ENCODE results near the gene ARRDC3. TPM values are rescaled to one million over a fixed set of nuclear protein-coding genes. Genes with fewer than 3 reads are reported as not detected.
A peak's percentile ranks its signal among the peaks of the same experiment; 100 is the strongest.

ARRDC3 gene
- total RNA-seq, 1 donor from 2014 or later = 90.5 TPM

DNA sequence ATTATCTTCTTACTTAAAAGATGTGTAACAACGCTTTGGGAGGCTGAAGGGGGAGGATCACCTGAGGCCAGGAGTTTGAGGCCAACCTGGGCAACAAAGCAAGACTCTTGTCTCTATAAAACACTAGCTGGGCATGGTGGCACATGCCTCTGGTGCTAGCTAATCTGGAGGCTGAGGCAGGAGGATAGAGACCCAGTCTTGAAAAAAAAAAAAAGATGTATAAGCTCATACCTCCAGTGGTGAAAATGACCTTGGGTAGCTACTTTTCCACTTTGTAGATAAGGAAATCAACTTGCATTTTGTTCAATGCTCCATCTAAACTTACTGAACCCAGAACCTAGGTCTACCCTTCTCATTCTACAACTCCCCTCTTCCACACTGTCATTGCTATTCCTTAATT lies 16.6 kb downstream of the ARRDC3 start:
- H3K4me1 ChIP-seq = peaks cover 25% of the 10 kb centered on the region
- peaks cover 51% of the 10 kb centered on the region for H3K36me3 ChIP-seq
- ATAC-seq (peak in 1 of 2 donors; percentile 17), DNase-seq (no peak)
- TF ChIP-seq, protein P1, sequence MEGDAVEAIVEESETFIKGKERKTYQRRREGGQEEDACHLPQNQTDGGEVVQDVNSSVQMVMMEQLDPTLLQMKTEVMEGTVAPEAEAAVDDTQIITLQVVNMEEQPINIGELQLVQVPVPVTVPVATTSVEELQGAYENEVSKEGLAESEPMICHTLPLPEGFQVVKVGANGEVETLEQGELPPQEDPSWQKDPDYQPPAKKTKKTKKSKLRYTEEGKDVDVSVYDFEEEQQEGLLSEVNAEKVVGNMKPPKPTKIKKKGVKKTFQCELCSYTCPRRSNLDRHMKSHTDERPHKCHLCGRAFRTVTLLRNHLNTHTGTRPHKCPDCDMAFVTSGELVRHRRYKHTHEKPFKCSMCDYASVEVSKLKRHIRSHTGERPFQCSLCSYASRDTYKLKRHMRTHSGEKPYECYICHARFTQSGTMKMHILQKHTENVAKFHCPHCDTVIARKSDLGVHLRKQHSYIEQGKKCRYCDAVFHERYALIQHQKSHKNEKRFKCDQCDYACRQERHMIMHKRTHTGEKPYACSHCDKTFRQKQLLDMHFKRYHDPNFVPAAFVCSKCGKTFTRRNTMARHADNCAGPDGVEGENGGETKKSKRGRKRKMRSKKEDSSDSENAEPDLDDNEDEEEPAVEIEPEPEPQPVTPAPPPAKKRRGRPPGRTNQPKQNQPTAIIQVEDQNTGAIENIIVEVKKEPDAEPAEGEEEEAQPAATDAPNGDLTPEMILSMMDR (IDR thresholded peaks at IDR 0.05) = no peak
- H3K27ac ChIP-seq = no peak overlapping the region
- H3K4me3 ChIP-seq = no peak overlapping the region
- H3K9me3 ChIP-seq = no peaks in the 10 kb centered on the region
- intact Hi-C loops (cut with DNase I) = no loop called here
- no peaks in the 10 kb centered on the region for H3K27me3 ChIP-seq (ENCODE audit: low read depth)

DNA sequence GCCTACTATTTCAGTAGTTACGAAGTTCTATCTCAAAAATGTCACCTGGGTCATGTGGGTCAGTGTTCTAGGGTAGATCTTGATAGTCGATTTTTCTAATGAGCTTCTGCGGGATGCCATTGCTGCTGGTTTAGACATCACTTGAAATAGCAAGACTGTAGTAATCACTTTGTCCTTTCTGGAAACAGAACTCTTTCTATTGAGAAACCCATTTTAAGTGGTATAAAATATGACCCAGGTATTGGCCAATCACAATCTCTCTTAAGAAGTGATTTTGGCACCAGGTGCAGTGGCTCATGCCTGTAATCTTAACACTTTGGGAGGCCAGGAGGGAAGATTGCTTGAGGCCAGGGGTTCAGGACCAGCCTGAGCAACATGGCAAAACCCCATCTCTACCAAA lies 17.6 kb downstream of the ARRDC3 start:
- ATAC-seq (peak; percentile 63 to 70), DNase-seq (no peak)
- TF ChIP-seq, protein P1 (IDR thresholded peaks at IDR 0.05) = no peak
- no peak overlapping the region for H3K4me3 ChIP-seq
- H3K27me3 ChIP-seq (ENCODE audit: low read depth) = no peaks in the 10 kb centered on the region
- peaks cover 41% of the 10 kb centered on the region for H3K36me3 ChIP-seq
- intact Hi-C loops (cut with DNase I) = no loop called here
- H3K4me1 ChIP-seq = peaks cover 16% of the 10 kb centered on the region
- H3K9me3 ChIP-seq = no peaks in the 10 kb centered on the region
- no peak overlapping the region for H3K27ac ChIP-seq

DNA sequence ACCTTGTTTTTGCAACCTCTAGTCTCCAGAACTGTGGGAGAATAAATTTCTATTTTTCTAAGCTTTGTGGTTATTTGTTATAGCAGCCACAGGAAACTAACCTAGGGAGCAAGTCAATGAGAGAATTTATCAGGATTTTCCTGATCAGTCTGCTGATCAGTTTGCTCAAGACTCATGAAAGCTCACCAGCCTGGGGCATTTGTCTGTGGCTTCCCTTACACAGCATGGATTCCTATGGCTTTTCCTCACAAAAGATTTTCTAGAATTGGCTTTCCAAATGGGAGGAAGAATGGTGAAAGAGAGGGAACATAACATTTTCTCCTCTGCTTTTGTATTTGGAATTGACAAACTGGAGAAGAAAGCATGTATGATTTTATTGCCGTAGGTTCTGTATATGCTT lies 20.2 kb downstream of the ARRDC3 start:
- H3K27me3 ChIP-seq (ENCODE audit: low read depth) = no peaks in the 10 kb centered on the region
- H3K4me1 ChIP-seq = peaks cover 5% of the 10 kb centered on the region
- H3K36me3 ChIP-seq = peaks cover 15% of the 10 kb centered on the region
- H3K27ac ChIP-seq = no peak overlapping the region
- TF ChIP-seq, protein P1 (IDR thresholded peaks at IDR 0.05) = no peak
- ATAC-seq = no peak
- no peak for DNase-seq
- no peak overlapping the region for H3K4me3 ChIP-seq
- no peaks in the 10 kb centered on the region for H3K9me3 ChIP-seq
- intact Hi-C loops (cut with DNase I) = no loop called here

DNA sequence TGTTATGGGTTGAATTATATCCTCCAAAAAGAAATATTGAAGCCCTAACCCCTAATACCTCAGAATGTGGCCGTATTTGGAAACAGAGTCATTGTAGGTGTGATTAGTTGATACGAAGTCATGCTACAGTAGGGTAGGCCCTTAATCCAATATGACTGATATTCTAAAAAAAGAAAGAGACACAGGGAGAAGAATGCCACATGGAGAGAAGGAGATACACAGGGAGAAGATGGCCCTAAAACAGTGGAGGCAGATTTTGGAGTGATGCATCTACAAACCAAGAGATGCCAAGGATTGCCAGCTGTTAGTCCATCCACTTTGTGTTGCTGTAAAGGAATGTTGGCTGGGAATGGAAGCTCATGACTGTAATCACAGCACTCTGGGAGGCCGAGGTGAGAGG lies 21.3 kb downstream of the ARRDC3 start:
- peaks cover 12% of the 10 kb centered on the region for H3K4me1 ChIP-seq
- ATAC-seq = no peak
- intact Hi-C loops (cut with DNase I) = no loop called here
- H3K27ac ChIP-seq = no peak overlapping the region
- H3K4me3 ChIP-seq = no peak overlapping the region
- TF ChIP-seq, protein P1 (IDR thresholded peaks at IDR 0.05) = no peak
- H3K9me3 ChIP-seq = no peaks in the 10 kb centered on the region
- H3K27me3 ChIP-seq (ENCODE audit: low read depth) = no peaks in the 10 kb centered on the region
- DNase-seq = no peak
- peaks cover 4% of the 10 kb centered on the region for H3K36me3 ChIP-seq

DNA sequence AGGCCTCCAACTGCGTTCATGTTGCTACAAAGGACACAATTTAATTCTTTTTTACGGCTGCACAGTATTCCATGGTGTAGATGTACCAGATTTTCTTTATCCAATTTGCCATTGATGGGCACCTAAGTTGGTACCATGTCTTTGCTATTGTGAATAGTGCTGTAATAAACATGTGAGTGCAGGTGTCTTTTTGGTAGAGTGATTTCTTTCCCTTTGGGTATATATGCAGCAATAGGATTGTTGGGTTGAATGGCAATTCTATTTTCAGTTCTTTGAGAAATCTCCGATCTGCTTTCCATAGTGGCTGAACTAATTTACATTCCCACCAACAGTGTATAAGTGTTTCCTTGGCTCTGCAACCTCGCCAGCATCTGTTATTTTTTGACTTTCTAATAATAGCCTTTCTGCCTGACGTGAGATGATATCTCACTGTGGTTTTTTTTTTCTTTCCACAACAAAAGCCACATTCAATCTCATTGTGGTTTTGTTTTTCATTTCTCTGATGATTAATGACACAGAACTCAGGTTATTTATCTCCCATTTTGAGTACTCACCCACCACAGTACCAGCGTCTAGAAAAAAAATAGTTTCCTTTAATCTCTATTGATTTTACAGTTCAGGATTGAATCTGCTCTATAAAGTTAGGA lies 21.9 kb downstream of the ARRDC3 start:
- peaks cover 12% of the 10 kb centered on the region for H3K4me1 ChIP-seq
- no peaks in the 10 kb centered on the region for H3K36me3 ChIP-seq
- no peak overlapping the region for H3K27ac ChIP-seq
- no peak for DNase-seq
- no peaks in the 10 kb centered on the region for H3K9me3 ChIP-seq
- no peak overlapping the region for H3K4me3 ChIP-seq
- no peaks in the 10 kb centered on the region for H3K27me3 ChIP-seq (ENCODE audit: low read depth)
- ATAC-seq = no peak
- intact Hi-C loops (cut with DNase I) = no loop called here
- TF ChIP-seq, protein P1 (IDR thresholded peaks at IDR 0.05) = no peak
